GM12864 (cell line): ENCODE measurements around the gene CCDC146.
A peak's percentile ranks its signal among the peaks of the same experiment; 100 is the strongest.

Experiments used
- DNase-seq: peaks from one replicate; pipeline ENCODE4 v3.0.0-alpha.2; 2011; ENCODE audit warnings: low read depth
- H3K4me3 ChIP-seq: 2 replicates; pipeline ENCODE4 v1.5.1; 2011; ENCODE audit warnings: mild to moderate bottlenecking, low read depth, low read length, control low read depth
- CTCF ChIP-seq: IDR thresholded peaks from 2 replicates; pipeline ENCODE4 v1.5.1; 2011; ENCODE audit warnings: low read depth, mild to moderate bottlenecking, moderate library complexity, low read length, control low read depth, inconsistent platforms; ENCODE audit errors: missing control alignments

Gene CCDC146

DNA sequence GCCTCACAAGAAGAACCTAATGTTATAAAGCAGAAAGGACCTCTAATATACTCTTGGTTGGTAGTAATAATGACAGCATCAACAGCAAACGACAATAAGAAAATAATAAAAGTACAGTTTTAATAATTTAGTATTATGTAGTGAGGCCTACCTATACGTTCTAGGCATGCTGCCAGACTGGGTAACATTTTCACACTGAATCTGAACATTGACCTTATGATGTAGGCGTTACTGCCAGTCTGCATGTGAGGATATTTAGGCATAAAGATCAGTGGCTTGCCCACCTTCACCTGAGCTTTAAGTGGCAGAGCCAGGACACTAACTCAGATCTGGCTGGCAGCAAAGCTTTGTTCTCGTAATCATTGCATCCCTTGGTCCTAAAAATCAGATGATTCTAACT is 74.7 kb downstream of the CCDC146 start:
- H3K4me3 ChIP-seq: no peak overlapping the region
- no peak for DNase-seq
- TF ChIP-seq CTCF: no peak

- peak within 1 kb of the TSS; percentile 63 for H3K4me3 ChIP-seq
- no peak for TF ChIP-seq CTCF
- no peak for DNase-seq
Observed at GRCh38 chr7:77199013-77199966, 76.9 kb downstream of the CCDC146 start, which contains the start of gene FGL2. TSS of gene FGL2 (minus strand) at chr7:77199819. CDS start at chr7:77199793, 26 bp downstream.

DNA sequence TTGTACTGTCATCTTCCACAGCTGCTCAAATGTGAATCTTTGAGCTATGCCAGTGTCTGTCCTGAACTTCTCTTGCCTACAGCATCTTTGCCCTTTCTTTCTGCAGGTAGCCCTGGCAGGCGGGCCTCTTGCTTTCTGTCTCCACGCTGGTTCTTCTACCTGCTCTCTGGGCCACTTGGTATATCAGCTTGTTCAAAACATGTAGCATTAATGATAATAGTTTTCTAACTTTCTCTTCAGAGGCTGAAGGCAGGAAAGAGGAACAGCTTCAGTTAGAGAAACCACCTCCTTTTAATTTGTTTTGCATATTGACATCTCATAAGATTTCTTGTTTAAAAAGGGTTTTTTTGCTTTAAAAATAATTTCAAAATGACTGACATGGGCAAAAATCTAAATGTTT is 78.1 kb downstream of the CCDC146 start:
- H3K4me3 ChIP-seq: peak overlapping the region; percentile 63
- no peak for DNase-seq
- TF ChIP-seq CTCF: no peak

DNA sequence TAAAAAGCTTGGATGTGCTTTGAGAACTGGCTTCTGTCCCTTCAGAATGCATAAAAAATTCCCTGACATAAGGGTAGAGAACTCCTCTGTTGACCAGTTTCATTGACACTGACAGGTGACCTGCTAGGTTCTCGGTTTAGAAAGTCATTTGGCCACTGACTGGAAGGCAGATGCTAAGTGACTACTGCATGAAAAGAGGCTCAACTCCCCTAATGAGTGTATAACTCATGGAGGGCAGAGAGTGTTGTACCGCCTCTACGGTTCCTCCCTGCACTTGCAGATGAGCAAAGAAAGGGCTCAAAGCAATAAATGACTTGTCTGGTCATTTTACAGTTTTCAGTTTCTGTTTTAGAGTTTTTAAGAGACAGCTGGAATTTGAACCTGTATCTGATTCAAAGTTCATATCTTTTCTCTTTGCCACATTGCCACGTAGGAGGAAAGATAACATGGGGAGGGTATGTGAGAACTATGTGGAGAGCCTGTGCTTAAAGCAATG is 80.1 kb downstream of the CCDC146 start:
- DNase-seq: peak; percentile 81
- H3K4me3 ChIP-seq: 0 out of 2 replicates have a peak overlapping the region, but pooled peaks have one; percentile 2
- TF ChIP-seq CTCF: no peak

- H3K4me3 ChIP-seq: no peak overlapping the region
- no peak for DNase-seq
- TF ChIP-seq CTCF: no peak
Observed at GRCh38 chr7:77205706-77206105, 83.3 kb downstream of the CCDC146 start.

DNA sequence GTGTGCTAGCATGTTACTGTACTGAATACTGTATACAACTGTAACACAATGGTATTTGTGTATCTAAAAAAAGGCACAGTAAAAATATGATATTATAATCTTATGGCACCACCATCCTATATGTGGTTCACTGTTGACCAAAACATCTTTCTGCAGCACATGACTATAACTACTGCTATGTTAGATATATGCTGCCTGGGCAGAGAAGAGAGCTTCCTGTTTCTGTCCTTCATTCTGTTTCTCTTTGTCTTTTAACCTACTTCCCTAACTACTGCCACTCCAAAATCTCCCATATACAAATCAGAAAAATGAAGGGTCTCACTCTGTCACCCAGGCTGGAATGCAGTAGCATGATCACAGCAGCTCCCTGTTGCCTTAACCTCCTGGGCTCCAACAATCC is 86.0 kb downstream of the CCDC146 start:
- TF ChIP-seq CTCF: no peak
- no peak overlapping the region for H3K4me3 ChIP-seq
- no peak for DNase-seq
